ENCODE results near the gene MLEC. TPM values are rescaled to one million over a fixed set of nuclear protein-coding genes. Genes with fewer than 3 reads are reported as not detected.

The MLEC gene
- total and polyA plus RNA-seq, 2 donors, result 18.5 to 52.0 TPM

- Histone ChIP-seq H3K9me3 (ENCODE audit: control insufficient read depth in 2 of 2, insufficient read depth in 1 of 2, low read length in 1 of 2) (no peaks in the 10 kb centered on the region), H3K36me3 (ENCODE audit: control insufficient read depth in 2 of 2, insufficient read depth in 2 of 2, low read length in 1 of 2) (peaks cover 12 to 25% of the 10 kb centered on the region in 2 donors), H3K4me3 (ENCODE audit: low read length in 2 of 2) (no peak overlapping the region), H3K27me3 (ENCODE audit: control insufficient read depth in 2 of 2, insufficient read depth in 1 of 2, low read length in 1 of 2) (no peaks in the 10 kb centered on the region), H3K4me1 (ENCODE audit: control insufficient read depth in 2 of 2, insufficient read depth in 2 of 2, low read length in 2 of 2) (no peaks in the 10 kb centered on the region), H3K27ac (ENCODE audit: low read depth in 1 of 2, low read length in 1 of 2) (no peak overlapping the region)
- WGBS, result 95% methylated on average over 3 of the region's 3 CpGs
- no peak for DNase-seq (ENCODE audit: low read depth in 6 of 9, low spot score in 9 of 9)
Measured at GRCh38 chr12:120733574-120733973, 46.6 kb downstream of the MLEC start.

- Histone ChIP-seq H3K4me3 (ENCODE audit: low read length in 2 of 2) (no peak overlapping the region), H3K27ac (ENCODE audit: low read depth in 1 of 2, low read length in 1 of 2) (no peak overlapping the region), H3K27me3 (ENCODE audit: control insufficient read depth in 2 of 2, insufficient read depth in 1 of 2, low read length in 1 of 2) (no peaks in the 10 kb centered on the region), H3K4me1 (ENCODE audit: control insufficient read depth in 2 of 2, insufficient read depth in 2 of 2, low read length in 2 of 2) (no peaks in the 10 kb centered on the region), H3K36me3 (ENCODE audit: control insufficient read depth in 2 of 2, insufficient read depth in 2 of 2, low read length in 1 of 2) (peaks cover 8 to 32% of the 10 kb centered on the region in 2 donors), H3K9me3 (ENCODE audit: control insufficient read depth in 2 of 2, insufficient read depth in 1 of 2, low read length in 1 of 2) (no peaks in the 10 kb centered on the region)
- no peak for DNase-seq (ENCODE audit: low read depth in 6 of 9, low spot score in 9 of 9)
- WGBS, result 97% methylated on average over 10 of the region's 10 CpGs
Measured at GRCh38 chr12:120734210-120734609, 47.3 kb downstream of the MLEC start.

- H3K27me3 ChIP-seq (ENCODE audit: control insufficient read depth in 2 of 2, insufficient read depth in 1 of 2, low read length in 1 of 2), result no peaks in the 10 kb centered on the region
- H3K4me3 ChIP-seq (ENCODE audit: low read length in 2 of 2), result no peak overlapping the region
- H3K27ac ChIP-seq (ENCODE audit: low read depth in 1 of 2, low read length in 1 of 2), result no peak overlapping the region
- H3K4me1 ChIP-seq (ENCODE audit: control insufficient read depth in 2 of 2, insufficient read depth in 2 of 2, low read length in 2 of 2), result no peaks in the 10 kb centered on the region
- no peaks in the 10 kb centered on the region for H3K9me3 ChIP-seq (ENCODE audit: control insufficient read depth in 2 of 2, insufficient read depth in 1 of 2, low read length in 1 of 2)
- peak in 1 of 9 donors; percentile 17 for DNase-seq (ENCODE audit: low read depth in 6 of 9, low spot score in 9 of 9)
- WGBS, result 77% methylated on average over 3 of the region's 3 CpGs
- peaks cover 7 to 31% of the 10 kb centered on the region in 2 donors for H3K36me3 ChIP-seq (ENCODE audit: control insufficient read depth in 2 of 2, insufficient read depth in 2 of 2, low read length in 1 of 2)
Measured at GRCh38 chr12:120735181-120735580, 48.2 kb downstream of the MLEC start.

GRCh38 chr12:120736404-120737331 lies 49.7 kb downstream of the MLEC start:
- peaks cover 2 to 27% of the 10 kb centered on the region in 2 donors for H3K36me3 ChIP-seq (ENCODE audit: control insufficient read depth in 2 of 2, insufficient read depth in 2 of 2, low read length in 1 of 2)
- H3K27ac ChIP-seq (ENCODE audit: low read depth in 1 of 2, low read length in 1 of 2), result no peak overlapping the region
- H3K9me3 ChIP-seq (ENCODE audit: control insufficient read depth in 2 of 2, insufficient read depth in 1 of 2, low read length in 1 of 2), result no peaks in the 10 kb centered on the region
- H3K4me1 ChIP-seq (ENCODE audit: control insufficient read depth in 2 of 2, insufficient read depth in 2 of 2, low read length in 2 of 2), result no peaks in the 10 kb centered on the region
- H3K4me3 ChIP-seq (ENCODE audit: low read length in 2 of 2), result no peak overlapping the region
- DNase-seq (ENCODE audit: low read depth in 6 of 9, low spot score in 9 of 9), result no peak
- H3K27me3 ChIP-seq (ENCODE audit: control insufficient read depth in 2 of 2, insufficient read depth in 1 of 2, low read length in 1 of 2), result no peaks in the 10 kb centered on the region
- WGBS, result 98% methylated on average over 38 of the region's 38 CpGs

- no peaks in the 10 kb centered on the region for H3K27me3 ChIP-seq (ENCODE audit: control insufficient read depth in 2 of 2, insufficient read depth in 1 of 2, low read length in 1 of 2)
- no peak for DNase-seq (ENCODE audit: low read depth in 6 of 9, low spot score in 9 of 9)
- H3K4me3 ChIP-seq (ENCODE audit: low read length in 2 of 2), result no peak overlapping the region
- H3K9me3 ChIP-seq (ENCODE audit: control insufficient read depth in 2 of 2, insufficient read depth in 1 of 2, low read length in 1 of 2), result no peaks in the 10 kb centered on the region
- no peaks in the 10 kb centered on the region for H3K4me1 ChIP-seq (ENCODE audit: control insufficient read depth in 2 of 2, insufficient read depth in 2 of 2, low read length in 2 of 2)
- peaks cover 2 to 27% of the 10 kb centered on the region in 2 donors for H3K36me3 ChIP-seq (ENCODE audit: control insufficient read depth in 2 of 2, insufficient read depth in 2 of 2, low read length in 1 of 2)
- no peak overlapping the region for H3K27ac ChIP-seq (ENCODE audit: low read depth in 1 of 2, low read length in 1 of 2)
- WGBS, result 97% methylated on average over 25 of the region's 25 CpGs
Measured at GRCh38 chr12:120737557-120738251, 50.8 kb downstream of the MLEC start.

- Histone ChIP-seq H3K27me3 (ENCODE audit: control insufficient read depth in 2 of 2, insufficient read depth in 1 of 2, low read length in 1 of 2) (no peaks in the 10 kb centered on the region), H3K4me3 (ENCODE audit: low read length in 2 of 2) (no peak overlapping the region), H3K4me1 (ENCODE audit: control insufficient read depth in 2 of 2, insufficient read depth in 2 of 2, low read length in 2 of 2) (no peaks in the 10 kb centered on the region), H3K27ac (ENCODE audit: low read depth in 1 of 2, low read length in 1 of 2) (no peak overlapping the region), H3K36me3 (ENCODE audit: control insufficient read depth in 2 of 2, insufficient read depth in 2 of 2, low read length in 1 of 2) (peaks cover 2 to 27% of the 10 kb centered on the region in 2 donors), H3K9me3 (ENCODE audit: control insufficient read depth in 2 of 2, insufficient read depth in 1 of 2, low read length in 1 of 2) (no peaks in the 10 kb centered on the region)
- 96% methylated on average over 31 of the region's 31 CpGs for WGBS
- DNase-seq (ENCODE audit: low read depth in 6 of 9, low spot score in 9 of 9), result no peak
Measured at GRCh38 chr12:120738252-120739030, 51.5 kb downstream of the MLEC start.

GRCh38 chr12:120739031-120739762 lies 52.2 kb downstream of the MLEC start:
- Histone ChIP-seq H3K4me1 (ENCODE audit: control insufficient read depth in 2 of 2, insufficient read depth in 2 of 2, low read length in 2 of 2) (no peaks in the 10 kb centered on the region), H3K36me3 (ENCODE audit: control insufficient read depth in 2 of 2, insufficient read depth in 2 of 2, low read length in 1 of 2) (peaks cover 2 to 24% of the 10 kb centered on the region in 2 donors), H3K27me3 (ENCODE audit: control insufficient read depth in 2 of 2, insufficient read depth in 1 of 2, low read length in 1 of 2) (no peaks in the 10 kb centered on the region), H3K9me3 (ENCODE audit: control insufficient read depth in 2 of 2, insufficient read depth in 1 of 2, low read length in 1 of 2) (no peaks in the 10 kb centered on the region), H3K27ac (ENCODE audit: low read depth in 1 of 2, low read length in 1 of 2) (no peak overlapping the region), H3K4me3 (ENCODE audit: low read length in 2 of 2) (no peak overlapping the region)
- DNase-seq (ENCODE audit: low read depth in 6 of 9, low spot score in 9 of 9), result no peak
- 97% methylated on average over 38 of the region's 38 CpGs for WGBS

GRCh38 chr12:120739821-120740613 lies 53.1 kb downstream of the MLEC start:
- Histone ChIP-seq H3K27ac (ENCODE audit: low read depth in 1 of 2, low read length in 1 of 2) (peak overlapping the region in 1 of 2 donors; percentile 5), H3K4me3 (ENCODE audit: low read length in 2 of 2) (no peak overlapping the region), H3K4me1 (ENCODE audit: control insufficient read depth in 2 of 2, insufficient read depth in 2 of 2, low read length in 2 of 2) (no peaks in the 10 kb centered on the region), H3K27me3 (ENCODE audit: control insufficient read depth in 2 of 2, insufficient read depth in 1 of 2, low read length in 1 of 2) (no peaks in the 10 kb centered on the region), H3K36me3 (ENCODE audit: control insufficient read depth in 2 of 2, insufficient read depth in 2 of 2, low read length in 1 of 2) (peaks cover 2 to 23% of the 10 kb centered on the region in 2 donors), H3K9me3 (ENCODE audit: control insufficient read depth in 2 of 2, insufficient read depth in 1 of 2, low read length in 1 of 2) (no peaks in the 10 kb centered on the region)
- WGBS, result 93% methylated on average over 16 of the region's 16 CpGs
- no peak for DNase-seq (ENCODE audit: low read depth in 6 of 9, low spot score in 9 of 9)

Data from thymus (tissue), 11 donors.